Liver (tissue), 9 donors: ENCODE results near the gene RBL2. TPM values are rescaled to one million over a fixed set of nuclear protein-coding genes. Genes with fewer than 3 reads are reported as not detected.

Experiments
- DNase-seq: peaks from one replicate; pipeline ENCODE4 v3.0.0-alpha.2; 2017; ENCODE audit warnings: low spot score
- H3K27ac ChIP-seq, 2 donors: one replicate each; pipeline ENCODE4 v1.7.0; 2013; ENCODE audit warnings: inconsistent platforms in 2 of 2, low read length in 2 of 2, control low read depth in 1 of 2, low read depth in 1 of 2, mild to moderate bottlenecking in 1 of 2
- H3K27me3 ChIP-seq, 4 donors: one replicate each; pipeline versions ENCODE4 v1.6.1 to v1.7.0; 2013; ENCODE audit warnings: low read length in 3 of 4, inconsistent platforms in 1 of 4, mild to moderate bottlenecking in 1 of 4, moderate library complexity in 1 of 4; ENCODE audit not compliant: control insufficient read depth in 4 of 4, insufficient read depth in 4 of 4
- H3K36me3 ChIP-seq, 4 donors: one replicate each; pipeline versions ENCODE4 v1.6.1 to v1.7.0; 2013; ENCODE audit warnings: low read length in 3 of 4, mild to moderate bottlenecking in 3 of 4, low read depth in 1 of 4, moderate library complexity in 1 of 4; ENCODE audit not compliant: control insufficient read depth in 4 of 4, insufficient read depth in 3 of 4
- H3K4me1 ChIP-seq, 4 donors: one replicate each; pipeline versions ENCODE4 v1.6.1 to v1.7.0; 2013; ENCODE audit warnings: low read length in 3 of 4, mild to moderate bottlenecking in 3 of 4, moderate library complexity in 1 of 4; ENCODE audit not compliant: control insufficient read depth in 4 of 4, insufficient read depth in 4 of 4
- H3K4me3 ChIP-seq, 3 donors: one replicate each; pipeline versions ENCODE4 v1.6.1 to v1.7.0; 2013; ENCODE audit warnings: low read length in 3 of 3, control low read depth in 1 of 3, low read depth in 1 of 3, mild to moderate bottlenecking in 1 of 3
- H3K9ac ChIP-seq, 2 donors: one replicate each; pipeline ENCODE4 v1.7.0; 2013; ENCODE audit warnings: low read length in 2 of 2, mild to moderate bottlenecking in 2 of 2, moderate library complexity in 2 of 2, control low read depth in 1 of 2, low read depth in 1 of 2
- H3K9me3 ChIP-seq, 4 donors: one replicate each; pipeline versions ENCODE4 v1.6.1 to v1.7.0; 2013; ENCODE audit warnings: low read length in 3 of 4; ENCODE audit not compliant: control insufficient read depth in 4 of 4
- ATF3 ChIP-seq: IDR thresholded peaks from 2 replicates; pipeline ENCODE4 v1.6.1; 2016; ENCODE audit warnings: antibody characterized with exemption
- CTCF ChIP-seq: fragments of 150-350 bp; IDR thresholded peaks from 2 replicates; pipeline ENCODE4 v1.5.1; 2017; ENCODE audit warnings: improper control_type of control experiment, low read depth, low read length; ENCODE audit not compliant: missing input control
- EGR1 ChIP-seq, 2 donors: IDR thresholded peaks; 2 replicates each; pipeline ENCODE4 v1.6.1; 2016 to 2018; ENCODE audit warnings: antibody characterized with exemption in 2 of 2, low read depth in 2 of 2
- FOXA1 ChIP-seq: IDR thresholded peaks from 2 replicates; pipeline ENCODE4 v1.6.1; 2016; ENCODE audit warnings: antibody characterized with exemption
- GABPA ChIP-seq, 2 donors: IDR thresholded peaks in 1 of 2; conservative IDR thresholded peaks in 1 of 2; 2 replicates each; pipeline ENCODE4 v1.6.1; 2016; ENCODE audit warnings: antibody characterized with exemption in 2 of 2, mild to moderate bottlenecking in 1 of 2, moderate library complexity in 1 of 2
- HNF4G ChIP-seq: IDR thresholded peaks from 2 replicates; pipeline ENCODE4 v1.6.1; 2016; ENCODE audit warnings: antibody characterized with exemption
- JUND ChIP-seq, 2 donors: IDR thresholded peaks; 2 replicates each; pipeline ENCODE4 v1.6.1; 2016; ENCODE audit warnings: antibody characterized with exemption in 2 of 2
- MAX ChIP-seq: IDR thresholded peaks from 2 replicates; pipeline ENCODE4 v1.6.1; 2016; ENCODE audit warnings: antibody characterized with exemption
- NR2F2 ChIP-seq: IDR thresholded peaks from 2 replicates; pipeline ENCODE4 v1.6.1; 2016; ENCODE audit warnings: antibody characterized with exemption
- RAD21 ChIP-seq, 2 donors: IDR thresholded peaks; 2 replicates each; pipeline ENCODE4 v1.6.1; 2016; ENCODE audit warnings: antibody characterized with exemption in 2 of 2, mild to moderate bottlenecking in 2 of 2
- SP1 ChIP-seq: IDR thresholded peaks from 2 replicates; pipeline ENCODE4 v1.6.1; 2018; ENCODE audit warnings: antibody characterized with exemption, mild to moderate bottlenecking
- TAF1 ChIP-seq: conservative IDR thresholded peaks from 2 replicates; pipeline ENCODE4 v1.6.1; 2016; ENCODE audit warnings: antibody characterized with exemption, mild to moderate bottlenecking
- YY1 ChIP-seq: IDR thresholded peaks from 2 replicates; pipeline ENCODE4 v1.6.1; 2016; ENCODE audit warnings: antibody characterized with exemption, mild to moderate bottlenecking
- WGBS: extraction: QIAGEN DNeasy Blood & Tissue Kit; methylation state at CpG from one replicate; pipeline ENCODE4 v1.1.7; 2013; 5-methylcytosine and 5-hydroxymethylcytosine counted together
- polyA plus RNA-seq, 2 donors: library from polyadenylated mRNA; stranded (reverse) in 1 of 2; unstranded in 1 of 2; fragments of 200-250 nt in 1 of 2; fragments of >200 nt in 1 of 2; fragmentation: Nextera tagmentation in 1 of 2; extraction: Ambion mirVana in 1 of 2; gene quantifications; one replicate each; pipeline versions ENCODE4 v1.2.1 to v1.2.3, GENCODE V29; 2013 to 2015
- total RNA-seq, 2 donors: library from RNA; depleted of rRNA; stranded (reverse); fragments of >200 nt; gene quantifications; one replicate each; pipeline ENCODE4 v1.2.3, GENCODE V29; 2014
- donor health status: healthy.
- donor health status: healthy.
- donor health status: healthy.
- donor health status: healthy.
- donor health status: healthy.

Gene RBL2
- total and polyA plus RNA-seq, 4 donors: 19.2 to 64.3 (median 28.4) TPM

- TF ChIP-seq HNF4G (no peak), TAF1 (no peak)
- 94% methylated on average over 2 of the region's 2 CpGs for WGBS
- H3K9me3 ChIP-seq: no peaks in the 10 kb centered on the region
- no peak for DNase-seq
- peaks cover 2 to 19% (median 16%) of the 10 kb centered on the region in 4 donors for H3K4me1 ChIP-seq
- peak overlapping the region; percentile 26 to 40 for H3K27ac ChIP-seq
- no peak overlapping the region for H3K4me3 ChIP-seq
- H3K9ac ChIP-seq: no peak overlapping the region
- no peaks in the 10 kb centered on the region for H3K36me3 ChIP-seq
- H3K27me3 ChIP-seq: no peaks in the 10 kb centered on the region
Observed at GRCh38 chr16:53515811-53516210, 81.5 kb downstream of the RBL2 start.

- H3K4me1 ChIP-seq: no peaks in the 10 kb centered on the region
- H3K9me3 ChIP-seq: no peaks in the 10 kb centered on the region
- no peak for DNase-seq
- 98% methylated on average over 4 of the region's 4 CpGs for WGBS
- H3K4me3 ChIP-seq: no peak overlapping the region
- no peaks in the 10 kb centered on the region for H3K27me3 ChIP-seq
- TF ChIP-seq YY1 (no peak), SP1 (no peak), MAX (no peak), GABPA (IDR thresholded peaks at IDR 0.05 in 1 of 2, conservative IDR thresholded peaks at IDR 0.05 in 1 of 2) (no peak)
- peak overlapping the region; percentile 19 to 29 for H3K27ac ChIP-seq
- H3K36me3 ChIP-seq: no peaks in the 10 kb centered on the region
- no peak overlapping the region for H3K9ac ChIP-seq
Observed at GRCh38 chr16:53517851-53518250, 83.6 kb downstream of the RBL2 start.

GRCh38 chr16:53518550-53519416, 84.5 kb downstream of the RBL2 start:
- Histone ChIP-seq H3K4me3 (no peak overlapping the region), H3K9ac (no peak overlapping the region), H3K27ac (peak overlapping the region; percentile 68), H3K4me1 (no peaks in the 10 kb centered on the region), H3K27me3 (no peaks in the 10 kb centered on the region), H3K36me3 (no peaks in the 10 kb centered on the region), H3K9me3 (no peaks in the 10 kb centered on the region)
- TF ChIP-seq RAD21 (IDR thresholded peaks at IDR 0.05): peak in 1 of 2 donors; percentile 23
- peak; percentile 76 for TF ChIP-seq NR2F2
- no peak for TF ChIP-seq CTCF
- TF ChIP-seq EGR1 (IDR thresholded peaks at IDR 0.05; ENCODE audit: low read depth in 2 of 2): no peak
- no peak for TF ChIP-seq ATF3
- TF ChIP-seq FOXA1: no peak
- TF ChIP-seq JUND (IDR thresholded peaks at IDR 0.05): no peak
- peak; percentile 81 for TF ChIP-seq SP1
- WGBS: 77% methylated on average over 19 of the region's 19 CpGs
- no peak for DNase-seq
